ENCODE measurements around the gene PDE4B.

DNA sequence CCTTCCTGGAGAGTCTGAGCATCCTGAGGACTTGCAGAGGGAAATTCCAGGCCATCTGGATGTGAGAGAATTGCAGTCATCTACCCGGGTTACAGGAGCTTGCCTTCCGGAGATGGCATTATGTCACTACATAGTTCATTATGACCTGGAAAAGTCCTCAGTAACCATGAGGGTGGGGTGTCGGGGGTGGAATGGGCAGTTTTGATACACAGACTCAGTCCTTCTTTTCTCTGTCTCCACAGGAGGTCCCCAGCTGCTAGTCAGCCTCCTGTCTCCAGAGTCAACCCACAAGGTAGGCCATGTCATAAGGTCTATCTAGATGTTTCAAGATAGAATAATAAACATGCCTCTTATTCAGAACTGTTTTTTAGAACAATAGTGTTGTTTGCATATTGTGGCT lies 473.1 kb downstream of the PDE4B start:
- TF ChIP-seq POLR2A (IDR thresholded peaks at IDR 0.05; ENCODE audit: low read length): no peak
- TF ChIP-seq GATA1 (IDR thresholded peaks at IDR 0.05; ENCODE audit: low read depth, low read length): no peak

All from erythroblast (primary cell).